B cell (primary cell): Measurements from ENCODE around the gene MTX1. TPM values are rescaled to one million over a fixed set of nuclear protein-coding genes. Genes with fewer than 3 reads are reported as not detected.

ENCODE experiments used
- ATAC-seq: fragments of 200-7000 bp; cut with Tn5 transposase; one replicate; pipeline ENCODE4 v1.10.0; 2021; ENCODE audit warnings: low read depth, mild to moderate bottlenecking, moderate number of reproducible peaks, moderate library complexity
- CTCF ChIA-PET: fragments of 350-600 bp; sonication (Branson Sonifier 250); formaldehyde crosslinking; loops from one replicate; lab custom pipeline; 2021; ENCODE audit warnings: antibody characterized with exemption, inconsistent platforms; lab: Charles Lee
- POLR2A ChIA-PET: fragments of 350-600 bp; sonication (Branson Sonifier 250); formaldehyde crosslinking; loops from one replicate; lab custom pipeline; 2021; ENCODE audit warnings: antibody characterized with exemption; lab: Charles Lee
- DNase-seq: peaks from one replicate; pipeline ENCODE4 v3.0.0; 2013
- H2AFZ ChIP-seq: 2 replicates; pipeline ENCODE4 v1.6.1; 2012; ENCODE audit warnings: mild to moderate bottlenecking, low read depth, low read length; ENCODE audit not compliant: insufficient read depth, poor library complexity, severe bottlenecking
- H3K27ac ChIP-seq, 2 donors: 1 replicate in 1 of 2; 2 replicates in 1 of 2; pipeline ENCODE4 v1.5.1; 2012 to 2013; ENCODE audit warnings: low read length in 2 of 2, mild to moderate bottlenecking in 2 of 2, moderate library complexity in 1 of 2
- H3K27me3 ChIP-seq, 4 experiments: fragments of 200-600 bp in 1 of 4; sonication (generic) in 1 of 4; replicated peaks in 1 of 4; 1 replicate in 2 of 4; 2 replicates in 2 of 4; pipeline versions ENCODE4 v1.6.1 to v1.7.0; 2013 to 2016; ENCODE audit warnings: low read length in 3 of 4, mild to moderate bottlenecking in 2 of 4, mixed read lengths in 1 of 4, moderate library complexity in 1 of 4; ENCODE audit not compliant: insufficient read depth in 4 of 4, control insufficient read depth in 3 of 4; ENCODE audit errors: control extremely low read depth in 1 of 4
- H3K36me3 ChIP-seq, 2 experiments: replicated peaks in 1 of 2; 1 replicate in 1 of 2; 2 replicates in 1 of 2; pipeline versions ENCODE4 v1.6.1 to v1.7.1; 2013; ENCODE audit warnings: low read length in 1 of 2; ENCODE audit not compliant: insufficient read depth in 2 of 2, control insufficient read depth in 1 of 2; ENCODE audit errors: control extremely low read depth in 1 of 2, extremely low read depth in 1 of 2
- H3K4me1 ChIP-seq, 2 donors: fragments of 200-600 bp in 1 of 2; sonication (generic) in 1 of 2; 1 replicate in 1 of 2; 2 replicates in 1 of 2; pipeline versions ENCODE4 v1.5.1 to v1.6.1; 2013 to 2017; ENCODE audit warnings: low read length in 2 of 2; ENCODE audit not compliant: control insufficient read depth in 2 of 2, insufficient read depth in 2 of 2
- H3K4me2 ChIP-seq: replicated peaks from 2 replicates; pipeline ENCODE3; 2012; ENCODE audit warnings: mild to moderate bottlenecking, low read depth, low read length; ENCODE audit not compliant: poor library complexity, severe bottlenecking
- H3K4me3 ChIP-seq, 5 experiments: fragments of 200-600 bp in 1 of 5; sonication (generic) in 1 of 5; 1 replicate in 3 of 5; 2 replicates in 2 of 5; pipeline versions ENCODE4 v1.5.1 to v1.7.0; 2011 to 2016; ENCODE audit warnings: low read length in 4 of 5, mild to moderate bottlenecking in 4 of 5, low read depth in 2 of 5, control low read depth in 1 of 5, moderate library complexity in 1 of 5; ENCODE audit not compliant: insufficient read depth in 1 of 5; ENCODE audit errors: control extremely low read depth in 1 of 5, extremely low read depth in 1 of 5
- H3K79me2 ChIP-seq: fragments of 200-600 bp; sonication (generic); one replicate; pipeline ENCODE4 v1.6.0; 2016; ENCODE audit warnings: low read length; ENCODE audit not compliant: control insufficient read depth, insufficient read depth
- H3K9ac ChIP-seq: fragments of 200-600 bp; sonication (generic); 2 replicates; pipeline ENCODE4 v1.6.1; 2017; ENCODE audit warnings: mild to moderate bottlenecking, low read length, moderate library complexity
- H3K9me3 ChIP-seq, 3 donors: one replicate each; pipeline versions ENCODE4 v1.6.1 to v1.7.1; 2013; ENCODE audit warnings: low read length in 2 of 3; ENCODE audit not compliant: control insufficient read depth in 2 of 3, insufficient read depth in 1 of 3; ENCODE audit errors: control extremely low read depth in 1 of 3
- H4K20me1 ChIP-seq: 2 replicates; pipeline ENCODE4 v1.6.0; 2012; ENCODE audit warnings: mild to moderate bottlenecking, low read length; ENCODE audit not compliant: insufficient read depth, control insufficient read depth, poor library complexity, severe bottlenecking
- H3K27ac Mint-ChIP-seq: one replicate; pipeline ENCODE4 v1.8.0; 2021; ENCODE audit warnings: mixed read lengths
- H3K27me3 Mint-ChIP-seq: one replicate; pipeline ENCODE4 v1.8.0; 2021; ENCODE audit warnings: mixed read lengths
- H3K4me1 Mint-ChIP-seq: one replicate; pipeline ENCODE4 v1.8.0; 2021; ENCODE audit warnings: mixed read lengths
- H3K4me3 Mint-ChIP-seq: one replicate; pipeline ENCODE4 v1.8.0; 2021; ENCODE audit warnings: mixed read lengths
- H3K9me3 Mint-ChIP-seq: one replicate; pipeline ENCODE4 v1.8.0; 2022; ENCODE audit warnings: mixed read lengths; ENCODE audit not compliant: insufficient read depth
- CTCF ChIP-seq: fragments of 200-600 bp; IDR thresholded peaks from one replicate; pipeline ENCODE4 v1.8.0; 2022; ENCODE audit warnings: antibody characterized with exemption, mild to moderate bottlenecking
- EZH2 ChIP-seq: IDR thresholded peaks from 2 replicates; pipeline ENCODE4 v1.6.1; 2012; ENCODE audit warnings: borderline replicate concordance, low read depth, mild to moderate bottlenecking, moderate library complexity, low read length; ENCODE audit not compliant: insufficient read depth, poor library complexity, severe bottlenecking
- WGBS: methylation state at CpG from one replicate; pipeline ENCODE4 v1.1.5; 2013; ENCODE audit warnings: missing lambda C conversion rate; ENCODE audit not compliant: insufficient coverage; 5-methylcytosine and 5-hydroxymethylcytosine counted together
- intact Hi-C: fragments of 100-400 bp; cut with micrococcal nuclease; formaldehyde crosslinking; loops from one replicate; pipeline ENCODE4 v1.10.0; 2022
- polyA plus RNA-seq: library from polyadenylated mRNA; depleted of rRNA; stranded (reverse); fragments of >200 nt; gene quantifications from 2 replicates; pipeline ENCODE4 v1.2.3, GENCODE V29; 2012
- total RNA-seq, 2 donors: library from RNA; stranded (reverse); fragments of 120-200 nt in 1 of 2; gene quantifications; 1 replicate in 1 of 2; 2 replicates in 1 of 2; pipeline versions ENCODE4 v1.2.3 to v1.2.4, GENCODE V29; 2013 to 2022

MTX1 gene
- total and polyA plus RNA-seq, 2 donors (not counting 1 experiment from before 2014, with no cell fraction given): 19.0 to 40.4 TPM

DNA sequence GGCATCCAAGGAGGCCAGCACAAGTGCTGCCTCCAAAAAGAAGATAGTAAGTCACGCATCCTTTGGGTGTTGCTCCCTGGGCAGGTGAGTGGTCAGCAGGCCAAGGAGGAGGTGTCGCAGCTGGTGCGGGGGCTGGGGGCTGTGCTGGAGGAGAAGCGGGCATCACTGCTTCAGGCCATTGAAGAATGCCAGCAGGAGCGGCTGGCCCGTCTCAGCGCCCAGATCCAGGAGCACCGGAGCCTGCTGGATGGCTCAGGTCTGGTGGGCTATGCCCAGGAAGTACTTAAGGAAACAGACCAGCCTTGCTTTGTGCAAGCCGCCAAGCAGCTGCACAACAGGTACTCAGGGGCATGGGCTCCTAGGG is 30.6 kb upstream of the MTX1 start:
- 99% methylated on average over 9 of the region's 9 CpGs for WGBS
- Histone ChIP-seq H2AFZ (no peak overlapping the region), H3K4me1 (peaks cover 16 to 24% of the 10 kb centered on the region in 2 donors), H3K9ac (no peak overlapping the region), H3K27me3 (no peaks in the 10 kb centered on the region), H3K36me3 (no peaks in the 10 kb centered on the region), H3K4me2 (no peak overlapping the region), H3K27ac (no peak overlapping the region), H3K4me3 (no peak overlapping the region), H3K9me3 (no peaks in the 10 kb centered on the region), H4K20me1 (no peaks in the 10 kb centered on the region), H3K79me2 (peaks cover 10% of the 10 kb centered on the region)
- DNase-seq (peak; percentile 16), ATAC-seq (no peak)
- Mint-ChIP-seq H3K27ac (no peak overlapping the region), H3K4me3 (no peak overlapping the region), H3K9me3 (no peaks in the 10 kb centered on the region), H3K4me1 (peaks cover 26% of the 10 kb centered on the region), H3K27me3 (no peaks in the 10 kb centered on the region)
- CTCF ChIA-PET: interaction anchor here (0.5 to 12.7 kb wide), 16 partner anchors 8 to 408 kb away, joined by 3 to 196 read pairs (median 6); partner anchors contain the start of genes MTX1 and THBS3
- POLR2A ChIA-PET: interaction anchor here (0.6 to 1.1 kb wide), 2 partner anchors 16 to 768 kb away, joined by 5 to 8 read pairs; no protein-coding TSS in a partner anchor
- intact Hi-C loops: loop anchor here (2.0 kb wide), 1 partner anchor 15 kb away; no protein-coding TSS in a partner anchor
- TF ChIP-seq CTCF: no peak

DNA sequence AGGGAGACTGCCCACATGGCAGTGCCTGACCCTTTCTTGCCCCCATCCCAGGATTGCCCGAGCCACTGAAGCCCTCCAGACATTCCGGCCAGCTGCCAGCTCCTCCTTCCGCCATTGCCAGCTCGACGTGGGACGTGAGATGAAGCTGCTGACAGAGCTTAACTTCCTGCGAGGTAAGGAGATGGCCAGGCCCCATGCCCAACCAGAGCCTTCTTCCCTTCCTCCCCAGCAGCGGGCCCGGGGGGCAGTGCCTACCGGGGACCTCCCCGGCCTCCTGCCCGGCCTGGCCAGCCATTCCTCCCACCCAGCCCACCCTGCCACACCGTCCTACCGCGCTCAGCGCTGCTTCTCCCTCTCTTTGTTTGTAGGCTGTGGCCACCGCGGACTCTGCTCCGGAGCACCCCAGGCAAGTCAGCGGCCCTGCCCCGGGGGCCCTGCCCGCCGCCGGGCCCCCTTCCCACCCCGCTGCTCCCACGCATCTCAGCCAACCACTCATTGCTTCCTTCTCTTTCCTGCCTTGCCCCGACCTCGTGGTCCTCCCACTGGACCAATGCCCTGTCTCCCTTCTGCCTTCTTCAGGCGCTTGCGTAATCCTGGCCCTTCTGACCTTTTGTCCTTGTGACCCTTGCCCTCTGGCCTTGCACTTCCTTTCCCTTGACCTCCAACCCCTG is 29.9 kb upstream of the MTX1 start:
- H4K20me1 ChIP-seq: no peaks in the 10 kb centered on the region
- no peaks in the 10 kb centered on the region for H3K27me3 Mint-ChIP-seq
- H3K9me3 ChIP-seq: no peaks in the 10 kb centered on the region
- no peaks in the 10 kb centered on the region for H3K36me3 ChIP-seq
- H3K79me2 ChIP-seq: peaks cover 4% of the 10 kb centered on the region
- intact Hi-C loops: no loop called here
- no peak overlapping the region for H3K9ac ChIP-seq
- TF ChIP-seq CTCF (no peak), EZH2 (no peak)
- WGBS: 89% methylated on average over 22 of the region's 30 CpGs
- no peak overlapping the region for H3K4me3 ChIP-seq
- H3K27me3 ChIP-seq: no peaks in the 10 kb centered on the region
- no peaks in the 10 kb centered on the region for H3K9me3 Mint-ChIP-seq
- no peak overlapping the region for H2AFZ ChIP-seq
- no peak overlapping the region for H3K4me2 ChIP-seq
- no peak overlapping the region for H3K27ac Mint-ChIP-seq
- ChIA-PET CTCF (interaction anchor here (0.6 to 12.7 kb wide), 8 partner anchors 9 to 73 kb away, joined by 3 to 196 read pairs (median 6); no protein-coding TSS in a partner anchor), POLR2A (interaction anchor here (0.6 kb wide), 1 partner anchor 767 kb away, joined by 5 read pairs; no protein-coding TSS in a partner anchor)
- peaks cover 23% of the 10 kb centered on the region for H3K4me1 Mint-ChIP-seq
- H3K27ac ChIP-seq: no peak overlapping the region
- no peak overlapping the region for H3K4me3 Mint-ChIP-seq
- DNase-seq: peak; percentile 16
- peaks cover 13 to 21% of the 10 kb centered on the region in 2 donors for H3K4me1 ChIP-seq
- ATAC-seq: no peak
